Measurements from ENCODE around the gene YLPM1. TPM values are rescaled to one million over a fixed set of nuclear protein-coding genes. Genes with fewer than 3 reads are reported as not detected.

Gene YLPM1
- total and polyA plus RNA-seq, 4 donors, result 13.3 to 124 (median 28.6) TPM

- no peak for ATAC-seq (ENCODE audit: insufficient read depth, low FRiP score)
- no peak for TF ChIP-seq CTCF (IDR thresholded peaks at IDR 0.05; ENCODE audit: control extremely low read depth, extremely low read depth)
- DNase-seq, result no peak
- 70 to 74% methylated on average over 4 of the region's 4 CpGs for WGBS, 2 donors
- H3K9ac ChIP-seq (ENCODE audit: insufficient read depth in 1 of 2, low read length in 2 of 2), result no peak overlapping the region
- no peak overlapping the region for H3K4me3 ChIP-seq
- no peak overlapping the region for H3K27ac ChIP-seq (ENCODE audit: low read depth in 1 of 2, low read length in 1 of 2)
- H3K36me3 ChIP-seq (ENCODE audit: control insufficient read depth in 4 of 4, insufficient read depth in 4 of 4, low read length in 4 of 4), result peaks cover 0 to 8% (median 5%) of the 10 kb centered on the region in 4 donors
- H3K27me3 ChIP-seq (ENCODE audit: control insufficient read depth in 3 of 3, insufficient read depth in 3 of 3, low read length in 2 of 3), result no peaks in the 10 kb centered on the region
- H3K4me1 ChIP-seq (ENCODE audit: control insufficient read depth in 5 of 5, insufficient read depth in 5 of 5, low read length in 5 of 5), result peaks cover 0 to 4% (median 0%) of the 10 kb centered on the region in 5 donors
- no peaks in the 10 kb centered on the region for H3K9me3 ChIP-seq (ENCODE audit: control insufficient read depth in 4 of 4, insufficient read depth in 3 of 4, low read length in 3 of 4)
Observed at GRCh38 chr14:74841230-74842207, 78.4 kb downstream of the YLPM1 start.

- Histone ChIP-seq H3K4me3 (no peak overlapping the region), H3K4me1 (ENCODE audit: control insufficient read depth in 5 of 5, insufficient read depth in 5 of 5, low read length in 5 of 5) (peaks cover 0 to 4% (median 0%) of the 10 kb centered on the region in 5 donors), H3K36me3 (ENCODE audit: control insufficient read depth in 4 of 4, insufficient read depth in 4 of 4, low read length in 4 of 4) (peaks cover 0 to 8% (median 5%) of the 10 kb centered on the region in 4 donors), H3K9ac (ENCODE audit: insufficient read depth in 1 of 2, low read length in 2 of 2) (no peak overlapping the region), H3K27me3 (ENCODE audit: control insufficient read depth in 3 of 3, insufficient read depth in 3 of 3, low read length in 2 of 3) (no peaks in the 10 kb centered on the region), H3K9me3 (ENCODE audit: control insufficient read depth in 4 of 4, insufficient read depth in 3 of 4, low read length in 3 of 4) (no peaks in the 10 kb centered on the region), H3K27ac (ENCODE audit: low read depth in 1 of 2, low read length in 1 of 2) (no peak overlapping the region)
- no peak for ATAC-seq (ENCODE audit: insufficient read depth, low FRiP score)
- no peak for TF ChIP-seq CTCF (IDR thresholded peaks at IDR 0.05; ENCODE audit: control extremely low read depth, extremely low read depth)
- DNase-seq, result no peak
Observed at GRCh38 chr14:74843653-74844052, 80.5 kb downstream of the YLPM1 start.

GRCh38 chr14:74846168-74846567 is 83.1 kb downstream of the YLPM1 start:
- H3K27ac ChIP-seq (ENCODE audit: low read depth in 1 of 2, low read length in 1 of 2), result no peak overlapping the region
- no peak for ATAC-seq (ENCODE audit: insufficient read depth, low FRiP score)
- no peaks in the 10 kb centered on the region for H3K9me3 ChIP-seq (ENCODE audit: control insufficient read depth in 4 of 4, insufficient read depth in 3 of 4, low read length in 3 of 4)
- H3K9ac ChIP-seq (ENCODE audit: insufficient read depth in 1 of 2, low read length in 2 of 2), result no peak overlapping the region
- TF ChIP-seq CTCF (IDR thresholded peaks at IDR 0.05; ENCODE audit: control extremely low read depth, extremely low read depth), result no peak
- no peak overlapping the region for H3K4me3 ChIP-seq
- WGBS, 2 donors, result 67 to 89% methylated on average over 3 of the region's 3 CpGs
- DNase-seq, result no peak
- H3K27me3 ChIP-seq (ENCODE audit: control insufficient read depth in 3 of 3, insufficient read depth in 3 of 3, low read length in 2 of 3), result no peaks in the 10 kb centered on the region
- H3K36me3 ChIP-seq (ENCODE audit: control insufficient read depth in 4 of 4, insufficient read depth in 4 of 4, low read length in 4 of 4), result no peaks in the 10 kb centered on the region
- peaks cover 0 to 4% (median 0%) of the 10 kb centered on the region in 5 donors for H3K4me1 ChIP-seq (ENCODE audit: control insufficient read depth in 5 of 5, insufficient read depth in 5 of 5, low read length in 5 of 5)
